AG10803 (cell line): ENCODE measurements around the gene EIF5A2.
A peak's percentile ranks its signal among the peaks of the same experiment; 100 is the strongest.
"Not testable (repeated sequence)": the region's sequence is repeated elsewhere in the genome, so short reads cannot be mapped to it uniquely, and the experiment has no call there.

ENCODE experiments used
- DNase-seq: peaks from one replicate; pipeline ENCODE4 v3.0.0; 2010; ENCODE audit warnings: low read depth
- H3K4me3 ChIP-seq: 2 replicates; pipeline ENCODE4 v1.5.1; 2011; ENCODE audit warnings: mild to moderate bottlenecking, low read length, control low read depth
- TF ChIP-seq, protein P1 (sequence below): conservative IDR thresholded peaks from 2 replicates; pipeline ENCODE4 v1.5.1; 2011; ENCODE audit warnings: mild to moderate bottlenecking, low read length, control low read depth, inconsistent platforms

EIF5A2 gene

DNA sequence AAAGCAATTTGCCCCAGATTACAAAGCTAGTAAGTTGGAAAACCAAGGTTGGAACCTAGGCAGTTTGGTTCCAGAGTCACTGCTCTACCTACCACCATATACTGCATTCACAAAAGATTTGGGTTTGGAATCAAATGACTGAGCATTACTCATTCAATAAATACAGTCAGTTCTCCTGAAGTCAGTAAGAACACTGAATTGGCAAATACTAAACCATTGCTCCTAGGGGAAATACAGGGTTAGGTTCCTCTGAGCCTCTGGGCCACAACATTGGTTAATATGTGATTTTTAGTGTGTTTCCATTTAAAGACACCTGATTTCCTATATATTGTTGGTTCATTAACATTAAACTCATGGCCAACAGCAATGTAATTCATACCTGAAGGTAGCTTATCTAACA lies 2.1 kb upstream of the EIF5A2 start:
- TF ChIP-seq, protein P1, sequence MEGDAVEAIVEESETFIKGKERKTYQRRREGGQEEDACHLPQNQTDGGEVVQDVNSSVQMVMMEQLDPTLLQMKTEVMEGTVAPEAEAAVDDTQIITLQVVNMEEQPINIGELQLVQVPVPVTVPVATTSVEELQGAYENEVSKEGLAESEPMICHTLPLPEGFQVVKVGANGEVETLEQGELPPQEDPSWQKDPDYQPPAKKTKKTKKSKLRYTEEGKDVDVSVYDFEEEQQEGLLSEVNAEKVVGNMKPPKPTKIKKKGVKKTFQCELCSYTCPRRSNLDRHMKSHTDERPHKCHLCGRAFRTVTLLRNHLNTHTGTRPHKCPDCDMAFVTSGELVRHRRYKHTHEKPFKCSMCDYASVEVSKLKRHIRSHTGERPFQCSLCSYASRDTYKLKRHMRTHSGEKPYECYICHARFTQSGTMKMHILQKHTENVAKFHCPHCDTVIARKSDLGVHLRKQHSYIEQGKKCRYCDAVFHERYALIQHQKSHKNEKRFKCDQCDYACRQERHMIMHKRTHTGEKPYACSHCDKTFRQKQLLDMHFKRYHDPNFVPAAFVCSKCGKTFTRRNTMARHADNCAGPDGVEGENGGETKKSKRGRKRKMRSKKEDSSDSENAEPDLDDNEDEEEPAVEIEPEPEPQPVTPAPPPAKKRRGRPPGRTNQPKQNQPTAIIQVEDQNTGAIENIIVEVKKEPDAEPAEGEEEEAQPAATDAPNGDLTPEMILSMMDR: no peak

GRCh38 chr3:170909129-170909903 lies 879 bp upstream of the EIF5A2 start:
- no peak overlapping the region for H3K4me3 ChIP-seq
- TF ChIP-seq, protein P1: no peak
- peak; percentile 92 for DNase-seq

More for the DNA sequence above, 2.1 kb upstream of the EIF5A2 start:
- no peak for DNase-seq
- no peak overlapping the region for H3K4me3 ChIP-seq

DNA sequence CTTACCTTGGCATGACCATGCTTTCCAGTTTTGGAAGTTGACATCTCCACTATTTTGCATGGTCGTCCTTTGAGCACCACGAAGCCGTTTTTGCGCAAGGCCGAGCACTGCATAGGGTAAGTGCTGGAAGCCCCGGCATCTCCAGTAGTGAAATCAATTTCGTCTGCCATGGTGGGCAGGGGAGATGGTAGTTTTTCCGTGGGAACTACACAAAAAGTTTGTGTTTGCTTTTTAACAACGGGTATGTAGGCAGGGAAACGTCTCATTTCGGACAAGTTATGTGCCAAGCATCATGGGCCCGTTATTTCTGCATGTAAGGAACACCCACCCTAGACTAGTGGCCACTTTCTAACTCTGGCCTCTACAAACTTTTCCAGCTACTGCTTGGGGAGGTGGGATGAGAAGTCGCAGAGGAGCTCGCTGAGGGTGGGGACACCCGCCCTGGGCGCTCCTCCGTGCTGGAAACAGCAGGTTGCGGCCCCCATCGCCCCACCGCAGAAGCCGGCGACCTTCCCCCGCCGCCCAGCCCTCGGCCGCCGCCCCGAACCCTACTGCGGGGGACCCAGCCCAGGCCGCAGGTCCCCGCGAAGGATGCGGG lies 701 bp downstream of the EIF5A2 start:
- TF ChIP-seq, protein P1: no peak
- H3K4me3 ChIP-seq: peak overlapping the region; percentile 78

DNA sequence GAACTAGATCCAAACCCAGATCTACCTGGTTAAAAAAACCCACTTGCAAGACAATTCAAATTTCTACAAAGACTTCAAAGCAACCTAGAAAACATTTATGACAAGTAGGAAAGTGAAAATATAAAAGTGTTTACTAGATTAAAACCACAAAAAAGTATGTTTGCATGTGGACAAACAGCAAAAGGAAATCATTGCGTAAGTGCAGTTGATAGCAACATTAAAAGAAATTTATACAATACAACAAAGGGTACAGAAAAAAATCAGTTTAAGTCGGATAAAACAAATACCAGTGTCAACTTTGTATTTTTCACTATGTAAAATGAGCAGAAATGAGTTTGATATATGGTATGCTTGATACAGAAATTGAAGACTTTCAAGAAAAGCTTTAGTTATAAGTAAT lies 2.6 kb downstream of the EIF5A2 start:
- DNase-seq: no peak
- no peak overlapping the region for H3K4me3 ChIP-seq
- TF ChIP-seq, protein P1: no peak

More for the DNA sequence above, 701 bp downstream of the EIF5A2 start:
- peak; percentile 20 for DNase-seq

DNA sequence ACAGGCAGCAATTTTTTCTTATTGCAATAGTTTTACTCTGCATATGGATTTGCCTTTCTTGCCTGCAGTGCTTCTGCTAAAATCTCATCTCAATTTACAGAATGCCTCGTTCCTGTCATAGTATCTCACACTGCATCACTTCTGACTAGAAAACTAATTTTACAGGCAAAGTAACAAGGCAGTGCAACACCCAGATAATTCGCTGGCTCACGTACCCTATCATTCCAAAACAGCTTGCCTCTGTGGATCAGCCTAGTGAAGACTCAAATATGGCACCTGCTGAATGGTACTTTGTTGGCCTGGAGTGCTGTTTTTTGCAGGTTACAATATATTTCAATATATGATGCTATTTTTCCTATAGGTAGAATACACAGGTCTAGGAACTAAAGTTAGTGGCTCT lies 5.3 kb downstream of the EIF5A2 start:
- no peak for DNase-seq
- TF ChIP-seq, protein P1: no peak
- H3K4me3 ChIP-seq: no peak overlapping the region

DNA sequence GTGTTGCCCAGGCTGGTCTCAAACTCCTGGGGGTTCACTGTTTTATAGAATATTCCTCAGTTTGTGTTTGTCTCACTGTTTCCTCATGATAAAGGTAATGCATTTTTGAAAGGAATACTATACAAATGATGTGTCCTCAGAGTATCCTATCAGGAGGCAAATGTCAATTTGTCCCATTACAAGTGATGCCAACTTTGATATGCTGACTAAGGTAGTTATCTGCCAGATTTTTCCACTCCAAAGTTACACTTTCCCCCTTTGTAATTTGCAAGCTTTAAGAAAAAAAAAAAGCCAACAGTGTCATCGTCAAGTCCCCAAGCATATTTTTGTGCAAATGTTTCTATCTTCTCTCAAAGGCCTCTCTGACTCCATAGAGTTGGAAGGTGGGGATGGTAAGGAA lies 9.0 kb downstream of the EIF5A2 start:
- DNase-seq: no peak
- H3K4me3 ChIP-seq: no peak overlapping the region
- TF ChIP-seq, protein P1: no peak

GRCh38 chr3:170897978-170898377 lies 10.5 kb downstream of the EIF5A2 start:
- no peak for DNase-seq
- H3K4me3 ChIP-seq: no peak overlapping the region
- TF ChIP-seq, protein P1: no peak

DNA sequence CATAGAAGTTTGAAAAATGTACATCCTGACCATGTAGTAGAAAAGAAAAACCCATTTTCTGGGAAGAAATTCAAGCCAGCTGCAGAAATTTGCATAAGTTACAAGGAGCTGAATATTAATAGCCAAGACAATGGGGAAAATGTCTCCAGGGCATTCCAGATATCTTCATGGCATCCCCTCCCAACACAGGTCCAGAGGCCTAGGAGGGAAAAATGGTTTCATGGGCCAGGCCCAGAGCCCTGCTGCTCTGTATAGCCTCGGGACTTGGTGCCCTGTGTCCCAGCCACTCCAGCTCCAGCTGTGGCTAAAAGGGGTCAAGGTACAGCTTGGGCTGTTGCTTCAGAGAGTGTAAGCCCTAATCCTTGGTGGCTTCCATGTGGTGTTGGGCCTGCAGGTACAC lies 11.2 kb downstream of the EIF5A2 start:
- H3K4me3 ChIP-seq, DNase-seq: not testable (repeated sequence)
